Measurements from ENCODE around the gene ADCY6. TPM values are rescaled to one million over a fixed set of nuclear protein-coding genes. Genes with fewer than 3 reads are reported as not detected.
A peak's percentile ranks its signal among the peaks of the same experiment; 100 is the strongest.

ADCY6 gene
- total RNA-seq, 1 donor from 2014 or later, result 71.9 TPM

DNA sequence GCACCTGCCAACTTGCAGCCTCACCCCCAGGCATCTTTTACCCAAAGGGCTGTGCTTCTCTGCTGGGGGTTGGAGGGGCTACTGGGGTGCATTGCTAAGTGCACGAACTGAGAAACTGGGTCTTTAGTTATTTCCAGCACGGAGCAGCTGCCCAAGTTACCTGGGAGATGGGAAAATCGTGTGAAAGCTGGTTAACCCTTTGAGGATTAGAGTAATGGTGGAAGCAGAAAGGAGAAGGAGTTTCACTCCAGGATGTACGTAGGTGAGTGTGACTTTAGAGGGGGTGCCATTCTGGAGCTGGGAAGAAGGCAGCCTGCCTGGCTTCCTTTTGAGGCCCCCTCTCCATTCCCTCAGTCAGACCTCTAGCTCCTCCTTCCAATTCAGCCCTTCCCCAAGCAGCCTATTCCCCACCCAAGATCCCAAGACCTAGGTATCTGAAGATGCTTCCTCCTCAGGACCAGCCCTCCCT is 1.0 kb upstream of the ADCY6 start:
- no peak for DNase-seq (ENCODE audit: extremely low spot score, unreplicated experiment)
- H3K27me3 Mint-ChIP-seq (ENCODE audit: unreplicated experiment), result no peaks in the 10 kb centered on the region
- H3K4me1 Mint-ChIP-seq (ENCODE audit: unreplicated experiment), result peaks cover 39% of the 10 kb centered on the region
- H3K9me3 Mint-ChIP-seq (ENCODE audit: unreplicated experiment), result no peaks in the 10 kb centered on the region
- H3K36me3 Mint-ChIP-seq (ENCODE audit: unreplicated experiment), result peaks cover 2% of the 10 kb centered on the region
- peak overlapping the region; percentile 93 for H3K4me3 Mint-ChIP-seq (ENCODE audit: unreplicated experiment)
- TF ChIP-seq, protein P1, sequence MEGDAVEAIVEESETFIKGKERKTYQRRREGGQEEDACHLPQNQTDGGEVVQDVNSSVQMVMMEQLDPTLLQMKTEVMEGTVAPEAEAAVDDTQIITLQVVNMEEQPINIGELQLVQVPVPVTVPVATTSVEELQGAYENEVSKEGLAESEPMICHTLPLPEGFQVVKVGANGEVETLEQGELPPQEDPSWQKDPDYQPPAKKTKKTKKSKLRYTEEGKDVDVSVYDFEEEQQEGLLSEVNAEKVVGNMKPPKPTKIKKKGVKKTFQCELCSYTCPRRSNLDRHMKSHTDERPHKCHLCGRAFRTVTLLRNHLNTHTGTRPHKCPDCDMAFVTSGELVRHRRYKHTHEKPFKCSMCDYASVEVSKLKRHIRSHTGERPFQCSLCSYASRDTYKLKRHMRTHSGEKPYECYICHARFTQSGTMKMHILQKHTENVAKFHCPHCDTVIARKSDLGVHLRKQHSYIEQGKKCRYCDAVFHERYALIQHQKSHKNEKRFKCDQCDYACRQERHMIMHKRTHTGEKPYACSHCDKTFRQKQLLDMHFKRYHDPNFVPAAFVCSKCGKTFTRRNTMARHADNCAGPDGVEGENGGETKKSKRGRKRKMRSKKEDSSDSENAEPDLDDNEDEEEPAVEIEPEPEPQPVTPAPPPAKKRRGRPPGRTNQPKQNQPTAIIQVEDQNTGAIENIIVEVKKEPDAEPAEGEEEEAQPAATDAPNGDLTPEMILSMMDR (IDR thresholded peaks at IDR 0.05), result no peak
- H3K27ac Mint-ChIP-seq (ENCODE audit: unreplicated experiment), result peak overlapping the region; percentile 20

DNA sequence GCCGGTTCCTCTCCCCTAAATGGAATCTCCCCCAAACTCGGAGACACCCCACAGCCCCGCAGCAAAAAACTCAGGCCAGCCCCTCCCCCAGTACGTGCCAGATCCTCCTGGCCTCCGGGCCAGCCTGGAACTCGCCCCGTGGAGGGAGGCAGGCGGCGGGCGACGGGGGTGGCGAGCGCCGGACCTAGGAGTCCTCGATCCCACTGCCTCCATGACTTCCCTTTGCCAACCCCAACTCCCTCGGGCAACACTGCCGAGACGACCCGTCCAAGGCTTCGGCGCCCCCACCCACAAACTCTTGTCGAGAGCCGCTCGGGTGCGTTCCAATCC is 400 bp downstream of the ADCY6 start:
- H3K36me3 Mint-ChIP-seq (ENCODE audit: unreplicated experiment), result peaks cover 2% of the 10 kb centered on the region
- TF ChIP-seq, protein P1 (IDR thresholded peaks at IDR 0.05), result no peak
- peak overlapping the region; percentile 93 for H3K4me3 Mint-ChIP-seq (ENCODE audit: unreplicated experiment)
- H3K4me1 Mint-ChIP-seq (ENCODE audit: unreplicated experiment), result peaks cover 37% of the 10 kb centered on the region
- no peak for DNase-seq (ENCODE audit: extremely low spot score, unreplicated experiment)
- H3K27me3 Mint-ChIP-seq (ENCODE audit: unreplicated experiment), result no peaks in the 10 kb centered on the region
- H3K27ac Mint-ChIP-seq (ENCODE audit: unreplicated experiment), result peak overlapping the region; percentile 82
- no peaks in the 10 kb centered on the region for H3K9me3 Mint-ChIP-seq (ENCODE audit: unreplicated experiment)

DNA sequence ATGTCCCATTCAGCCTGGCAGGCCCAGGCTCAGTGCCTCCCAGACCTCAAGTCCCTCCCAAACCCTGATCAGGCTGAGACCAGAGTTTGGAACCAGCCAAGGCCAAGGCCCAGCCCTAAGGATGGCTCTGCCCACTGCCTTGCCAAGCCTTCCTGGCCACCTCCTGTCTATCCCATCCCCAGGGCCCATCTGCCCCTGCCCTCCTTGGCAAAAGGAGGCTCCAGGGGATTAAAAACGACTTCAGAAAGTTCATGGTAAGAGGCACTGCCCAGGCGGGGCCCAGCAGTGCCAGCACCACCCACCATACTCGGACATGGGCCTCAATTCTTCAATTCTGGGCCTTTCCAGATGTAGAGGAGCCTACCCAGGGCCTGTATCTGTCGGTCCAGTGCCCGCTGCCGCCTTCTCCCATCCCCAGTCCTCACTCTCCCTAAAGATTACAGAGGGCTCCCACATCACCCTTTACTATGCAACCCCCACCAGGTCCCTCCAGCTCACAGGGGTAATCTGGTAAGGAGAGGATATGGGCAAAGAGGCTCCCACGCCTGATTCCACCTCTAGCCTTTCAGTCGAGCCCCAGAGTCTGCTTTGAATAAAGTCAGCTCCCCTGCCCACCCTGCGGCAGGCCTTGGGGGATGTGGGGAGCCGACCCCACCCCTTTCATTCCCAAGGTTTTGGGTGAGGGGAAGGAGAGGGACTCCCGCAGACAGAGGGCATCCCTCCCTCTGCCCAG is 932 bp downstream of the ADCY6 start:
- Mint-ChIP-seq H3K27me3 (ENCODE audit: unreplicated experiment) (no peaks in the 10 kb centered on the region), H3K4me3 (ENCODE audit: unreplicated experiment) (peak overlapping the region; percentile 93), H3K27ac (ENCODE audit: unreplicated experiment) (peak overlapping the region; percentile 82), H3K4me1 (ENCODE audit: unreplicated experiment) (peaks cover 40% of the 10 kb centered on the region), H3K9me3 (ENCODE audit: unreplicated experiment) (no peaks in the 10 kb centered on the region), H3K36me3 (ENCODE audit: unreplicated experiment) (peaks cover 2% of the 10 kb centered on the region)
- DNase-seq (ENCODE audit: extremely low spot score, unreplicated experiment), result no peak
- TF ChIP-seq, protein P1 (IDR thresholded peaks at IDR 0.05), result no peak

DNA sequence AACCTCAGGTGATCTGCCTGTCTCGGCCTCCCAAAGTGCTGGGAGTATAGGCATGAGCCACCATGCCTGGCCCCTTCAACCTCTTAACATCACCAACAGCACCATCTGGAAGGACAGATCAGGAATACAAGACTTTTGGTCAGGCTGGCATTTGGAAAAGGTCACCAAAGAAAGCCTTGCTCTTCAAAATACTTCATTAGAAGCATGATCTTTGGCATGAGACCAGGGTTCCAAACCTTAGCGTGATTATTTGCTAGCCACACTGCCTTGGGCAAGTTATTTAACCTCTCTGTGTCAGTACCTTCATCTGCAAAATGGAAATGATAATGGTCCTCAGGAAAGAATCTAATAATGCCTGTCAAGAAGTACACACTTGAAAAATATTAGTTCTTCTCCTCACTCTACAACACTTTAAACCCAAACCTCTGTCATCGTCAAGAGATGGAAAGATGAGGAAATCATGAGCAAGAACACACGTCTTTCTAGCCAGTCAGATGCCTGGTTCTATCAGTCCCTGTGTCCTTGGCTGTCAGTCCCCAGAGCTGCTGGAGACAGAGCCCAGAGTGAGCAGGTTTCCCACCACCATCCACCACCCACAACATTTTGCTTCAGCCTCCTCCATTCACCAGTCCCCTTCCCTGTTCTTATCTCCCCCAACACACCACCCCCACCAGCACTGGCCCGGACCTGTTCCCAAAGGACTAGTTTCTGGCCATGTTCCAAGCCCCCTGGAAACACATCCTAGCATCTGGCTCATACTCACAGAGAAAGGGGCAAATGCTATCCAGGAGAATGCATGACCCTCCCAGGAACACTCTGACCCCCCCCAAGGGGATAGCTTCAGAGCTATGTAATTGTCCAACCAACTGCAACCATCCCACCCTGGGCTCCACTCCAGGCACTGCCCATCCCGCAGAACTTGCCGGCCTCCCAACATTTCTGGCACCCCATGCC is 2.0 kb downstream of the ADCY6 start:
- Mint-ChIP-seq H3K27ac (ENCODE audit: unreplicated experiment) (peak overlapping the region; percentile 82), H3K4me3 (ENCODE audit: unreplicated experiment) (peak overlapping the region; percentile 93), H3K36me3 (ENCODE audit: unreplicated experiment) (peaks cover 2% of the 10 kb centered on the region), H3K9me3 (ENCODE audit: unreplicated experiment) (no peaks in the 10 kb centered on the region), H3K4me1 (ENCODE audit: unreplicated experiment) (peaks cover 47% of the 10 kb centered on the region), H3K27me3 (ENCODE audit: unreplicated experiment) (no peaks in the 10 kb centered on the region)
- TF ChIP-seq, protein P1 (IDR thresholded peaks at IDR 0.05), result no peak
- no peak for DNase-seq (ENCODE audit: extremely low spot score, unreplicated experiment)

DNA sequence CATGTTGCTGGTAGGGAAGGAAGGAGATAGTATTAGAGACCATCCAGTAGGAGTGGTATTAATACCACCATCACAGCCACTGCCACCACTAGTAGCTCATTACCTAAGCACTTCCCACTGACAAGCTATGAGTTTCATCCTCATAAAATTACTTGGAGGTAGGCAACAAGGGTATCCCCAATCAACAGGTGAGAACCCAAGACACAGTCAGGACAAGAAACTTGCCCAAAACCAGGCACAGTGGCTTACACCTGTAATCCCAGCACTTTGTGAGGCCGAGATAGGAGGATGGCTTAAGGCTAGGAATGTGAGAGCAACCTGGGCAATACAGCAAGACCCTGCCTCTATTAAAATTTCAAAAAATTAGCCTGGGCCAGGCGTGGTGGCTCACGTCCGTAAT is 5.5 kb downstream of the ADCY6 start:
- no peaks in the 10 kb centered on the region for H3K27me3 Mint-ChIP-seq (ENCODE audit: unreplicated experiment)
- H3K4me1 Mint-ChIP-seq (ENCODE audit: unreplicated experiment), result peaks cover 67% of the 10 kb centered on the region
- no peaks in the 10 kb centered on the region for H3K9me3 Mint-ChIP-seq (ENCODE audit: unreplicated experiment)
- DNase-seq (ENCODE audit: extremely low spot score, unreplicated experiment), result no peak
- TF ChIP-seq, protein P1 (IDR thresholded peaks at IDR 0.05), result no peak
- no peak overlapping the region for H3K4me3 Mint-ChIP-seq (ENCODE audit: unreplicated experiment)
- no peak overlapping the region for H3K27ac Mint-ChIP-seq (ENCODE audit: unreplicated experiment)
- peaks cover 6% of the 10 kb centered on the region for H3K36me3 Mint-ChIP-seq (ENCODE audit: unreplicated experiment)
